Upper lobe of left lung (tissue), 4 donors: ENCODE measurements around the gene TAS2R20.

Experiments used
- CTCF ChIP-seq, 6 experiments: fragments of 450-650 bp in 4 of 6; fragments of 200-600 bp in 2 of 6; sonication (generic) in 2 of 6; IDR thresholded peaks; one replicate each; pipeline ENCODE4 v1.5.1; 2016 to 2019; ENCODE audit warnings: antibody characterized with exemption in 6 of 6
- EP300 ChIP-seq, 4 donors: sonication (generic); formaldehyde crosslinking; IDR thresholded peaks; one replicate each; pipeline ENCODE4 v1.5.1; 2017; ENCODE audit warnings: antibody characterized with exemption in 4 of 4, control low read depth in 2 of 4
- POLR2A ChIP-seq, 4 donors: fragments of 450-650 bp; IDR thresholded peaks; one replicate each; pipeline ENCODE4 v1.5.1; 2016 to 2017; ENCODE audit warnings: antibody characterized with exemption in 4 of 4, mild to moderate bottlenecking in 2 of 4

GRCh38 chr12:10994307-10994706 is 3.8 kb downstream of the TAS2R20 start:
- TF ChIP-seq CTCF (IDR thresholded peaks at IDR 0.05) (no peak), EP300 (IDR thresholded peaks at IDR 0.05) (no peak), POLR2A (IDR thresholded peaks at IDR 0.05) (no peak)
